OCI-LY7 (cell line): ENCODE results near the gene MARS1. TPM values are rescaled to one million over a fixed set of nuclear protein-coding genes. Genes with fewer than 3 reads are reported as not detected.

Source experiments
- BruUV-seq: library from RNA; stranded (reverse); fragments of 400-500 nt; replicated peaks from 2 replicates; lab custom pipeline; 2021; lab: Mats Ljungman, UMichigan
- CTCF ChIA-PET: fragments of 300-600 bp; sonication (Branson Sonifier 250); formaldehyde crosslinking; loops from one replicate; lab custom pipeline; 2022; ENCODE audit warnings: antibody characterized with exemption; ENCODE audit not compliant: unreplicated experiment; lab: Charles Lee
- POLR2A ChIA-PET: fragments of 300-600 bp; sonication (Branson Sonifier 250); formaldehyde crosslinking; loops from one replicate; lab custom pipeline; 2022; ENCODE audit warnings: antibody characterized with exemption; lab: Charles Lee
- DNase-seq: peaks from one replicate; pipeline ENCODE4 v3.0.0-alpha.2; 2015; ENCODE audit warnings: low spot score
- H2AFZ ChIP-seq: fragments of 200-600 bp; sonication (generic), shearing (Covaris generic); 2 replicates; pipeline ENCODE4 v1.6.1; 2014; ENCODE audit warnings: mild to moderate bottlenecking, antibody characterized with exemption, low read length, moderate library complexity
- H3K27ac ChIP-seq: fragments of 200-600 bp; sonication (generic); 2 replicates; pipeline ENCODE4 v1.5.1; 2014; ENCODE audit warnings: mixed run types, low read depth, mild to moderate bottlenecking, moderate library complexity, low read length, inconsistent platforms; ENCODE audit not compliant: poor library complexity, severe bottlenecking
- H3K36me3 ChIP-seq: fragments of 200-600 bp; sonication (generic); 2 replicates; pipeline ENCODE4 v1.6.1; 2014; ENCODE audit warnings: mild to moderate bottlenecking, antibody characterized with exemption, low read length, moderate library complexity, mixed read lengths; ENCODE audit not compliant: insufficient read depth
- H3K4me1 ChIP-seq: fragments of 200-600 bp; sonication (generic); 2 replicates; pipeline ENCODE4 v1.5.1; 2014; ENCODE audit warnings: mild to moderate bottlenecking, low read length; ENCODE audit not compliant: insufficient read depth, poor library complexity, severe bottlenecking
- H3K4me2 ChIP-seq: fragments of 200-600 bp; sonication (generic); 2 replicates; pipeline ENCODE4 v1.6.1; 2014; ENCODE audit warnings: mild to moderate bottlenecking, low read length
- H3K4me3 ChIP-seq: fragments of 200-600 bp; sonication (generic); 2 replicates; pipeline ENCODE4 v1.5.1; 2014; ENCODE audit warnings: mild to moderate bottlenecking, low read depth, low read length; ENCODE audit not compliant: poor library complexity, severe bottlenecking
- H3K79me2 ChIP-seq: fragments of 200-600 bp; sonication (generic); 2 replicates; pipeline ENCODE4 v1.6.1; 2016; ENCODE audit warnings: low read depth, mild to moderate bottlenecking, low read length, moderate library complexity, mixed read lengths; ENCODE audit not compliant: insufficient read depth
- H3K9me2 ChIP-seq: fragments of 200-600 bp; sonication (generic); 2 replicates; pipeline ENCODE4 v1.6.1; 2016; ENCODE audit warnings: mild to moderate bottlenecking, low read length, mixed read lengths; ENCODE audit not compliant: insufficient read depth
- H3K9me3 ChIP-seq: fragments of 200-600 bp; sonication (generic); 2 replicates; pipeline ENCODE4 v1.6.1; 2014; ENCODE audit warnings: mild to moderate bottlenecking, mixed run types, low read length, mixed read lengths
- H4K20me1 ChIP-seq: fragments of 200-600 bp; sonication (generic); 2 replicates; pipeline ENCODE4 v1.6.1; 2014; ENCODE audit warnings: mild to moderate bottlenecking, antibody characterized with exemption, low read length, moderate library complexity, mixed read lengths; ENCODE audit not compliant: insufficient read depth
- CTCF ChIP-seq: fragments of 200-600 bp; sonication (generic); conservative IDR thresholded peaks from 2 replicates; pipeline ENCODE4 v1.5.1; 2014; ENCODE audit warnings: mild to moderate bottlenecking, antibody characterized with exemption, low read length, moderate library complexity, mixed read lengths
- EZH2phosphoT487 ChIP-seq: fragments of 200-600 bp; sonication (generic); IDR thresholded peaks from 2 replicates; pipeline ENCODE4 v1.6.1; 2018; ENCODE audit warnings: low read depth, borderline replicate concordance, mild to moderate bottlenecking, mixed run types, antibody characterized with exemption, low read length, moderate library complexity, mixed read lengths
- intact Hi-C: fragments of 100-400 bp; cut with micrococcal nuclease; formaldehyde crosslinking; loops from one replicate; pipeline ENCODE4 v1.10.0; 2022; ENCODE audit not compliant: unreplicated experiment
- total RNA-seq, 2 experiments: library from RNA; depleted of rRNA in 1 of 2; stranded (reverse); fragments of >200 nt in 1 of 2; shearing (Covaris generic) in 1 of 2; gene quantifications; 2 replicates each; pipeline ENCODE4 v1.2.3, GENCODE V29; 2014 to 2022

Gene MARS1
- total RNA-seq, 2 experiments from 2014 or later = 272 to 465 TPM

- H3K79me2 ChIP-seq = peaks cover 12% of the 10 kb centered on the region; the same call in 1 of the 2 replicates
- H3K4me3 ChIP-seq = peak overlapping the region; percentile 76
- H2AFZ ChIP-seq = peak overlapping the region; percentile 5; the same call in 1 of the 2 replicates
- H3K4me2 ChIP-seq = peak overlapping the region; percentile 97
- peak overlapping the region; percentile 91 for H3K27ac ChIP-seq
- POLR2A ChIA-PET = interaction anchor here (0.9 to 1.9 kb wide), 4 partner anchors 11 to 44 kb away, joined by 3 to 9 read pairs (median 4); partner anchors contain the start of gene DDIT3
- intact Hi-C loops = loop anchor here (5.0 kb wide), 1 partner anchor 266 kb away; no protein-coding TSS in a partner anchor
- H3K4me1 ChIP-seq = peaks cover 54% of the 10 kb centered on the region
- no TSS peak for BruUV-seq
- no peaks in the 10 kb centered on the region for H3K9me2 ChIP-seq
- DNase-seq = peak; percentile 72
- H3K9me3 ChIP-seq = no peaks in the 10 kb centered on the region
- H4K20me1 ChIP-seq = no peaks in the 10 kb centered on the region
- TF ChIP-seq CTCF = peak; percentile 91
- TF ChIP-seq EZH2phosphoT487 = no peak
- CTCF ChIA-PET = interaction anchor here (0.9 to 1.4 kb wide), 2 partner anchors 11 to 18 kb away, joined by 3 to 5 read pairs; no protein-coding TSS in a partner anchor
- peaks cover 38% of the 10 kb centered on the region for H3K36me3 ChIP-seq
Measured at GRCh38 chr12:57476162-57476992, 11.5 kb upstream of the MARS1 start.

DNA sequence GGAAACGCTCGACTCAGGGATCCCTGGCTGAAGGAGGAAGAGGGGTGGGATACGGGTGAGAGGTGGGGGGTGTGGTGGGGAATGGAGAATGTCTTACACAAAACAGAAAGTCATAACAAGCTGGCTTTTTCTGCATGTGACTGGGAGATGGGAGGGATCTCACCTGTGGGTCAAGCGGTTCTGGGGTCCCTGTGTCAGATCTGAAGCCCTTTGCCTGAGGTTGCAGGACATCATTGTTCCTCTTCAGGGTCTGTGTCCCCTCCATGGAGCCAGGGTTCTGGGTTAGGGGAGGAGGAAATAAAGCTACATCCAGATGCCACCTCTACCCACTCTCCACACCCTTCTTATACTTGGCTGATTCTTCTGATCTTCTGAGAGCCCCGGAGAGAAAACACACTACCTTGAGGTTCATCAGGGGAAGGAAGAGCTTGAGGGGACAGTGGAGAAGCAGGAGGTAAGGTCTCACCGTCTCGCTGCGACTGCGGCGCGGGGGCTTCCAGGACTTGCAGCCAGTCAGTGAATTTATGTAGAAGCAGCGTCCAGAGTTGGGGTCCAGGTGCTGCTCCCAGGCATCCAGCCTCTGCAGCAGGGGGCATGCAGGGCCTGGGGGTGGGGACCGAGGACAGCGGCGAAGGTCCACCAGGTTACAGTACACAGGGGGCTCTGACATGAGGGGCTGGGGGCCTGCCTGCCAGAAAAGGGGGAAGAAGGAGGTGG lies 10.7 kb upstream of the MARS1 start:
- Histone ChIP-seq H3K9me2 (no peaks in the 10 kb centered on the region), H3K9me3 (no peaks in the 10 kb centered on the region), H3K27ac (peak overlapping the region; percentile 91), H3K4me2 (peak overlapping the region; percentile 97), H4K20me1 (no peaks in the 10 kb centered on the region), H3K4me1 (peaks cover 54% of the 10 kb centered on the region), H3K36me3 (peaks cover 31% of the 10 kb centered on the region; the same call in 1 of the 2 replicates), H3K4me3 (peak overlapping the region; percentile 76), H2AFZ (peak overlapping the region; percentile 5; the same call in 1 of the 2 replicates), H3K79me2 (peaks cover 12% of the 10 kb centered on the region; the same call in 1 of the 2 replicates)
- intact Hi-C loops = loop anchor here (1.0 to 5.0 kb wide), 2 partner anchors 46 to 265 kb away; partner anchors contain the start of gene R3HDM2
- ChIA-PET CTCF (interaction anchor here (0.9 to 1.4 kb wide), 2 partner anchors 10 to 19 kb away, joined by 3 to 5 read pairs; no protein-coding TSS in a partner anchor), POLR2A (interaction anchor here (0.5 to 1.9 kb wide), 10 partner anchors 9 to 265 kb away, joined by 3 to 9 read pairs (median 4); partner anchors contain the start of gene DDIT3)
- TSS peak; percentile 68 for BruUV-seq
- peak; percentile 51 for DNase-seq
- TF ChIP-seq CTCF (no peak), EZH2phosphoT487 (no peak)
